GM12878 (cell line): ENCODE measurements around the gene LTC4S. TPM values are rescaled to one million over a fixed set of nuclear protein-coding genes. Genes with fewer than 3 reads are reported as not detected.

Experiments
- ATAC-seq: fragments of 200-7000 bp; cut with Tn5 transposase; 3 replicates; pipeline ENCODE4 v1.9.1; 2020; ENCODE audit warnings: mild to moderate bottlenecking, moderate library complexity
- BruUV-seq: library from RNA; stranded (reverse); fragments of 400-500 nt; replicated peaks from 2 replicates; lab custom pipeline; 2021; lab: Mats Ljungman, UMichigan
- CTCF ChIA-PET: fragments of 300-600 bp; sonication (Branson Sonifier 250); formaldehyde crosslinking; extraction: SDS; loops from one replicate; lab custom pipeline; 2021; ENCODE audit warnings: inconsistent platforms; lab: Yijun Ruan, JAX
- POLR2A ChIA-PET: fragments of 350-600 bp; formaldehyde crosslinking; extraction: SDS; loops from one replicate; lab custom pipeline; 2021; ENCODE audit warnings: inconsistent platforms; lab: Charles Lee
- RAD21 ChIA-PET: fragments of 300-600 bp; sonication (Branson Sonifier 250); formaldehyde crosslinking; loops from one replicate; lab custom pipeline; 2023; ENCODE audit warnings: antibody characterized with exemption; ENCODE audit not compliant: unreplicated experiment; lab: Charles Lee
- SMC1A ChIA-PET: fragments of 300-600 bp; sonication (Branson Sonifier 250); formaldehyde crosslinking; loops from one replicate; lab custom pipeline; 2023; ENCODE audit not compliant: unreplicated experiment, uncharacterized antibody; lab: Charles Lee
- DNase-seq: peaks from one replicate; pipeline ENCODE4 v3.0.0-alpha.2; 2011; ENCODE audit warnings: low read depth, low spot score
- FAIRE-seq: peaks from 3 replicates; lab custom pipeline; 2011; peaks lifted over from hg19 to GRCh38; lab: Jason Lieb, UNC
- H2AFZ ChIP-seq: 2 replicates; pipeline ENCODE4 v1.6.0; 2011; ENCODE audit warnings: low read depth, low read length, control low read depth; ENCODE audit not compliant: control insufficient read depth
- H3K27ac ChIP-seq: 2 replicates; pipeline ENCODE4 v1.5.1; 2011; ENCODE audit warnings: control low read depth; ENCODE audit not compliant: control insufficient read depth, insufficient read depth
- H3K27me3 ChIP-seq, 2 experiments: replicated peaks in 1 of 2; 2 replicates each; pipeline versions ENCODE4 v1.6.0 to v1.6.1; 2011; ENCODE audit warnings: low read length in 1 of 2; ENCODE audit not compliant: control insufficient read depth in 2 of 2, insufficient read depth in 2 of 2
- H3K36me3 ChIP-seq, 2 experiments: 2 replicates each; pipeline ENCODE4 v1.5.1; 2011; ENCODE audit warnings: low read length in 1 of 2; ENCODE audit not compliant: control insufficient read depth in 2 of 2, insufficient read depth in 2 of 2
- H3K4me1 ChIP-seq: 2 replicates; pipeline ENCODE4 v1.6.1; 2011; ENCODE audit warnings: mild to moderate bottlenecking, low read length, moderate library complexity, mixed read lengths; ENCODE audit not compliant: control insufficient read depth, insufficient read depth
- H3K4me2 ChIP-seq: 2 replicates; pipeline ENCODE4 v1.6.0; 2011; ENCODE audit warnings: control low read depth; ENCODE audit not compliant: control insufficient read depth, insufficient read depth
- H3K4me3 ChIP-seq: fragments of 200-600 bp; sonication (generic); 2 replicates; pipeline ENCODE4 v1.5.1; 2016
- H3K79me2 ChIP-seq: 2 replicates; pipeline ENCODE4 v1.6.0; 2011; ENCODE audit warnings: low read length; ENCODE audit not compliant: control insufficient read depth, insufficient read depth
- H3K9ac ChIP-seq: 2 replicates; pipeline ENCODE4 v1.8.0; 2011; ENCODE audit warnings: low read length, control low read depth, mixed read lengths; ENCODE audit not compliant: control insufficient read depth, insufficient read depth
- H3K9me3 ChIP-seq: replicated peaks from 3 replicates; pipeline ENCODE4 v1.5.1; 2011; ENCODE audit warnings: mild to moderate bottlenecking, low read length; ENCODE audit not compliant: control insufficient read depth, insufficient read depth
- H4K20me1 ChIP-seq: 2 replicates; pipeline ENCODE4 v1.6.0; 2011; ENCODE audit not compliant: control insufficient read depth, insufficient read depth
- EED ChIP-seq: sonication (generic); IDR thresholded peaks from 2 replicates; pipeline ENCODE4 v1.6.1; 2016; ENCODE audit warnings: antibody characterized with exemption, low read depth
- MTA2 ChIP-seq: fragments of 450-650 bp; IDR thresholded peaks from 2 replicates; pipeline ENCODE4 v1.6.1; 2016; ENCODE audit warnings: low read depth, mild to moderate bottlenecking, moderate library complexity
- NR2C2 ChIP-seq: IDR thresholded peaks from 2 replicates; pipeline ENCODE4 v1.6.1; 2011; ENCODE audit warnings: borderline replicate concordance, low read depth; ENCODE audit not compliant: control insufficient read depth, insufficient read length
- PAX8 ChIP-seq: fragments of 450-650 bp; IDR thresholded peaks from 2 replicates; pipeline ENCODE4 v1.6.1; 2017; ENCODE audit warnings: mild to moderate bottlenecking, moderate library complexity
- POLR2AphosphoS2 ChIP-seq: IDR thresholded peaks from 2 replicates; pipeline ENCODE4 v1.6.1; 2011; ENCODE audit warnings: low read depth, mild to moderate bottlenecking, low read length, improper control_type of control experiment, moderate library complexity
- RAD21 ChIP-seq: IDR thresholded peaks from 2 replicates; pipeline ENCODE4 v1.6.1; 2011; ENCODE audit warnings: mild to moderate bottlenecking, low read depth, low read length, moderate library complexity; ENCODE audit not compliant: insufficient read depth
- RFX5 ChIP-seq: IDR thresholded peaks from 2 replicates; pipeline ENCODE4 v1.6.1; 2011; ENCODE audit warnings: low read depth, low read length, improper control_type of control experiment
- SIN3A ChIP-seq: IDR thresholded peaks from 2 replicates; pipeline ENCODE4 v1.6.1; 2012; ENCODE audit warnings: low read depth, low read length, improper control_type of control experiment
- ZNF24 ChIP-seq: fragments of 450-650 bp; IDR thresholded peaks from 2 replicates; pipeline ENCODE4 v1.6.1; 2017; ENCODE audit warnings: antibody characterized with exemption, mild to moderate bottlenecking
- ZSCAN29 ChIP-seq: fragments of 450-650 bp; IDR thresholded peaks from 2 replicates; pipeline ENCODE4 v1.6.1; 2017; ENCODE audit warnings: mild to moderate bottlenecking, moderate library complexity
- WGBS: methylation state at CpG from one replicate; pipeline ENCODE4 v1.1.6; 2016; ENCODE audit warnings: low lambda C conversion rate; ENCODE audit not compliant: insufficient replicate concordance, insufficient coverage; ENCODE audit errors: missing lambda C conversion rate; 5-methylcytosine and 5-hydroxymethylcytosine counted together
- in situ Hi-C: fragments of 300-500 bp; cut with MboI; formaldehyde crosslinking; loops from 9 replicates; pipeline ENCODE4 v1.14.3; 2018; ENCODE audit warnings: mixed read lengths
- intact Hi-C: fragments of 100-400 bp; cut with micrococcal nuclease; formaldehyde crosslinking; loops from one replicate; pipeline ENCODE4 v1.14.2; 2022; ENCODE audit not compliant: unreplicated experiment
- polyA plus RNA-seq, 11 experiments: library from polyadenylated mRNA; depleted of rRNA in 4 of 11; unstranded in 6 of 11; stranded (reverse) in 5 of 11; fragments of >200 nt; fragmentation: Nextera tagmentation in 4 of 11; fragmentation: Illumina TruSeq in 1 of 11; extraction: Ambion mirVana in 4 of 11; extraction: Trizol in 1 of 11; gene quantifications; 1 replicate in 1 of 11; 2 replicates in 10 of 11; pipeline versions ENCODE4 v1.2.1 to v1.2.3, GENCODE V29; 2011 to 2016; ENCODE audit warnings: inconsistent platforms in 2 of 11, missing spikeins in 2 of 11, low read depth in 1 of 11
- total RNA-seq, 4 experiments: library from RNA; depleted of rRNA in 3 of 4; stranded (reverse); fragments of >200 nt in 3 of 4; fragmentation: Illumina TruSeq in 1 of 4; extraction: Trizol in 1 of 4; gene quantifications; 2 replicates each; pipeline versions ENCODE4 v1.2.1 to v1.2.3, GENCODE V29; 2013 to 2021

LTC4S gene
- total and polyA plus RNA-seq, 10 of the 15 experiments (the other 5 are each of a cell fraction or from before 2014, with no cell fraction given), result 0.78 to 3.6 (median 1.8) TPM; not detected in 5

DNA sequence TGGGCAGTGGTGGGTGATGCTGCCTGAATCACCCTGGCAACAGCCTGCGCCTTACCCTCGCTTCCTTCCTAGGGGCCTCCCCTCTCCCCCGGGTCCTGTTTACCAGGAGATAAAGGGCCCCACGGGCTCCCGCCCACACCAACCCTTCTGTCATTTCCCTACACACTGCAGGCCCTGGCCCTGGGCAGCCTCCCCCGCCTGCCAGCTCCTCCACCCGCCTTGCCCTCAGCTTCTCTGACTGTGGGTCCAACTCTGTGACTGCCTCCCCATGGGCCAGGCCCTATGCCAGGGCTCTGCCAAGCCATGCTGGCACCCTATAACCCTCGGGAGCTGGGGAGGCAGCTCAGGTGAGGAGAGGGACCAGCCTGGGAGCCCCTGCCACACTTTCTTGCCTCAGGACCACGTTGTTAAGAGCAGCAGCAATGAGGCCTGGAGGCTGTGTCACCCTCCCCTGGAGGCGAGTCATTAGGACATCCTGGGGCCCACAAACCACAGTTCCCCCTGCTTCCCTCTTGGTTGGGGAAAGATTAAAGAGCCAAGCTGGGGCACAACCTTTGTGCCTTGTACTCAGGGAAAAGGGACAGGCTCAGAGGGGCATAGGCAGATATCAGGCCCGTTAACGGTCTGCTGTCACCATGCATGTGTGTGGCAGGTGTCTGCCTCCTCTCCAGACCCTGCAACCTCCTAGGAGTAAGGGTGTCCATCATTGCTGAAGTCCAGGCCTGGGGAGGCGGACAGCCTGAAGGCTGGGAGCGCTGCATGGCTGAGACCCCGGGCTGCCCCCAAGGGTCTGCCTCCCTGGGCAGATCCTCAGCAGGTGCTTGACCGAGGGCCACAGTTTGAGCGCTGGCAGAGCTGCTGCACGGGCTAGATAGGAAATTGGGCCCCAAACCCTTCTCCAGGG lies 10.1 kb downstream of the LTC4S start (continued):
- TF ChIP-seq RFX5 (peak; percentile 55), MTA2 (0 out of 2 replicates have a peak, but pooled peaks have one; percentile 13), SIN3A (no peak), POLR2AphosphoS2 (peak; percentile 10; the same call in 1 of the 2 replicates), NR2C2 (no peak), PAX8 (no peak), RAD21 (no peak)

DNA sequence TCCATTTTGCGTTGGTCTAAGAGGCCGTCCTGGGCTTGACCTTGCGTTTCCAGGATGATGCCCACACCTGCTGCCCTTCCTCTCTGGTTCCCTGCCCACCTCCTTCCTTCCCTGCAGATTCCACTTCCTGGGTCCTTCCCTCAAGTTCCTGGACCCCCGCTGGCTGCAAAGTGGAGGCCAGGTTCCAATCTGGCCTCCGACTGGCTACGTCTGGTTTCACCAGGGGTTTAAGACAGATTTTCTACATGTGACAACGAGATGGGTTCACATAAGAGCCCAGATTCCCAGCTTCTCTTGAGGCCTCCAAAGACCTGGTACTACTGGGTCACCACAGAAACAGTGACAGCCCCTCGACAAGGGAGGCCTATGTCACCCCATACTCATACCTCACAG lies 10.8 kb downstream of the LTC4S start:
- no peaks in the 10 kb centered on the region for H3K27me3 ChIP-seq
- FAIRE-seq, result no peak
- peaks cover 31% of the 10 kb centered on the region for H3K79me2 ChIP-seq
- TF ChIP-seq ZSCAN29 (no peak), EED (no peak), ZNF24 (no peak)
- TF ChIP-seq, all 136 proteins: peak for 0
- peak overlapping the region; percentile 77 for H3K9ac ChIP-seq
- no peak overlapping the region for H3K27ac ChIP-seq
- H3K4me1 ChIP-seq, result peaks cover 16% of the 10 kb centered on the region
- H3K9me3 ChIP-seq, result no peaks in the 10 kb centered on the region
- H4K20me1 ChIP-seq, result no peaks in the 10 kb centered on the region
- DNase-seq (no peak), ATAC-seq (no peak)
- peak overlapping the region; percentile 80 for H3K4me3 ChIP-seq
- no peak overlapping the region for H2AFZ ChIP-seq
- ChIA-PET RAD21 (no interaction called here), POLR2A (interaction anchor here (0.9 kb wide), 1 partner anchor 48 kb away, joined by 3 read pairs; no protein-coding TSS in a partner anchor), SMC1A (no interaction called here), CTCF (no interaction called here)
- in situ Hi-C loops, result loop anchor here (5.0 to 25.0 kb wide), 2 partner anchors 108 to 1008 kb away; partner anchors contain the start of gene MGAT1
- H3K4me2 ChIP-seq, result peak overlapping the region; percentile 83
- WGBS, result 97% methylated on average over 6 of the region's 8 CpGs
- no TSS peak for BruUV-seq
- intact Hi-C loops, result loop anchor here (2.0 kb wide), 1 partner anchor 54 kb away; the partner anchor contains the start of gene MRNIP
- H3K36me3 ChIP-seq, result peaks cover 0 to 3% of the 10 kb centered on the region in 2 experiments; a peak in 2 of 4 replicates
